T-helper 17 cell (primary cell): ENCODE measurements around the gene DYRK1A. TPM values are rescaled to one million over a fixed set of nuclear protein-coding genes. Genes with fewer than 3 reads are reported as not detected.
A peak's percentile ranks its signal among the peaks of the same experiment; 100 is the strongest.

ENCODE experiments used
- ATAC-seq: fragments of 150-1000 bp; cut with Tn5 transposase; 2 replicates; pipeline ENCODE4 v1.10.0; 2021; ENCODE audit warnings: mild to moderate bottlenecking, moderate library complexity
- DNase-seq, 3 donors: peaks; one replicate each; pipeline versions ENCODE4 v3.0.0 to v3.0.0-alpha.2; 2020 to 2021
- H3K9me3 ChIP-seq: one replicate; pipeline ENCODE4 v1.7.0; 2013; ENCODE audit warnings: low read length, mild to moderate bottlenecking; ENCODE audit not compliant: control insufficient read depth, poor library complexity, severe bottlenecking
- H3K27ac Mint-ChIP-seq: one replicate; pipeline ENCODE4 v1.8.0; 2022; ENCODE audit warnings: mild to moderate bottlenecking, moderate library complexity, mixed read lengths
- H3K27me3 Mint-ChIP-seq: one replicate; pipeline ENCODE4 v1.8.0; 2022; ENCODE audit warnings: mixed read lengths
- H3K36me3 Mint-ChIP-seq: one replicate; pipeline ENCODE4 v1.8.0; 2022; ENCODE audit warnings: low read depth, mixed read lengths
- H3K4me1 Mint-ChIP-seq: one replicate; pipeline ENCODE4 v1.8.0; 2022; ENCODE audit warnings: mild to moderate bottlenecking, mixed read lengths
- H3K4me3 Mint-ChIP-seq: one replicate; pipeline ENCODE4 v1.8.0; 2022; ENCODE audit warnings: mild to moderate bottlenecking, moderate library complexity, mixed read lengths
- total RNA-seq, 4 donors: library from RNA in 2 of 4; stranded (reverse) in 2 of 4; gene quantifications; one replicate each; pipeline ENCODE4 v1.2.3 and lab custom pipeline; 2022 to 2026

The DYRK1A gene
- total RNA-seq, 2 donors from 2014 or later: 123 to 149 TPM

DNA sequence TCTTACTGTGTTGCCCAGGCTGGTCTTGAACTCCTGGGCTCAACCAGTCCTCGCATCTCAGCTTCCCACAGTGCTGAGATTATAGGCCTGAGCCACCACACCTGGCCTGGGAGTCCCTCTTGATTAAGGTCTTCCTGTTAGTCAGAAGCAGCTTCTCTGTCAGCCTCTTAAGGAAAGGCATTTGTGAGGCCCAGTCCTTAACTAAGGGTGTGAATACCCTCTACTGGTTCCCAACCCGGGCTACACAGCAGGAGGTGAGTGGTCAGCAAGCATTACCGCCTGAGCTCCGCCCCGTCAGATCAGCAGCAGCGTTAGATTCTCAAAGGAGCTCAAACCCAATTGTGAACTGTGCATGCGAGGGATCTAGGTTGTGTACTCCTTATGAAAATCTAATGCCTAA is 117.2 kb downstream of the DYRK1A start:
- Mint-ChIP-seq H3K4me1 (peaks cover 6% of the 10 kb centered on the region), H3K27me3 (no peaks in the 10 kb centered on the region), H3K36me3 (no peaks in the 10 kb centered on the region), H3K27ac (peak overlapping the region; percentile 16), H3K4me3 (peak overlapping the region; percentile 5)
- no peaks in the 10 kb centered on the region for H3K9me3 ChIP-seq
- no peak for DNase-seq
- no peak for ATAC-seq

DNA sequence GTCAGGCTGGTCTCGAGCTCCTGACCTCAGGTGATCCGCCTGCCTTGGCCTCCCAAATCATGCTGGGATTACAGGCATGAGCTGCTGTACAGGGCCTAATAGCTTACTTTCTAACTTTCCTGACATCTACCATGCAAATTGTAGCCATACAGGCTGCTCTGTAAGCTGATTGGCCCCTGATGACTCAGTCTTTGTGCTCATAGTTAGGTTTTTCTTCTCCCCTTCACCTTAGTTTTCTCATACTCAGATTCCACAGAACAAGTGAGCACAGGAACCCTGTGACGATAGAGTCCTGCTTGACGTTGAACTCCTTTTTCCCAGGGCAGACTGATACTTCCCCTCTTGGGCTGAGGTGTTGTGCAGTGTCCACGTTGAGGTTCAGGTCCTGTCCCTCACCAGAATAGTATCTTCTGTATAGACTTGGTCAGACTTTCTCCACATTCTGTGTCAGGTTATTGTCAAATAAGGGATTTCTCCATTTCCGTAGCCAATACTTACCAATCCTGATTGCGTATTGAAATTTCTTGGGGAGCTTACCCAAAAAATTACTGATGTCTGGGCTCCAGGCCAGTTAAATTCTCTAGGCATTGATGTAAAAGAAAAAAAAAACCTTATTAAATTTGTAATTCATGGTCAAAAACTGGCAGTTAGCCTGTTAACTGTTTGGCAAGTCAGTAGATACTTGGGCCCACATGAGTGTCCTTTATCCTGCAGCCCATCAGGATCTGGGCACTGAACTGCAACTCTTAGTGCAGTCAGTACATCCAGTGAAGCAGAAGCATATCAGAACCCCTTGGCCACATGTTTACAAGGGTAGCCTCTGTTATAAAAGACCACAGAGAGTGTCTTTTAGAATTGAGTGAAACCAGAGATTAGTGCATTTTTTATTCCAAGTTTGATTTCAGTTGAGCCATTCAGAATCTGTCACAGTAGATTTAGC is 118.2 kb downstream of the DYRK1A start:
- H3K9me3 ChIP-seq: no peaks in the 10 kb centered on the region
- Mint-ChIP-seq H3K4me1 (peaks cover 6% of the 10 kb centered on the region), H3K36me3 (no peaks in the 10 kb centered on the region), H3K4me3 (peak overlapping the region; percentile 25), H3K27ac (peak overlapping the region; percentile 34), H3K27me3 (no peaks in the 10 kb centered on the region)
- ATAC-seq (no peak), DNase-seq (no peak)

DNA sequence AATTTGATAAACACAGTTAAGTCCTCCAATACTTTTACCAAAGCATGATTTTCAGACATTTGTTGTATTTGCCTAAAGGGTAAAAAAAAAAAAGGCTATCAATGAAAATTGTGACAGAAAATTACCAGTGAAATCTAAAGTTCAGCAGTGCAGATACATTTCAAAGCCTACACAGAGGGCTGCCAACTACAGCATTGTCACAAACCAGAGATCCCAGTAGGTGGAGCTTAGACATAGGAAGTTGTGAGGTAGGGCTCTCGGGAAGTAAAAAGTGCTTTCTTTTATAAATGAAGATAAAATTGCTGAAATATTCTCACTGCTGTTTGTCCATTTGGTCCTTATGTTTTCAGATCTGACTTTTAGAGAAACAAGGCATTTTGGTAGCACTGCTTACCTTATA is 123.0 kb downstream of the DYRK1A start:
- DNase-seq (no peak), ATAC-seq (no peak)
- Mint-ChIP-seq H3K27ac (no peak overlapping the region), H3K27me3 (no peaks in the 10 kb centered on the region), H3K36me3 (peaks cover 6% of the 10 kb centered on the region), H3K4me3 (no peak overlapping the region), H3K4me1 (peaks cover 12% of the 10 kb centered on the region)
- H3K9me3 ChIP-seq: no peaks in the 10 kb centered on the region

DNA sequence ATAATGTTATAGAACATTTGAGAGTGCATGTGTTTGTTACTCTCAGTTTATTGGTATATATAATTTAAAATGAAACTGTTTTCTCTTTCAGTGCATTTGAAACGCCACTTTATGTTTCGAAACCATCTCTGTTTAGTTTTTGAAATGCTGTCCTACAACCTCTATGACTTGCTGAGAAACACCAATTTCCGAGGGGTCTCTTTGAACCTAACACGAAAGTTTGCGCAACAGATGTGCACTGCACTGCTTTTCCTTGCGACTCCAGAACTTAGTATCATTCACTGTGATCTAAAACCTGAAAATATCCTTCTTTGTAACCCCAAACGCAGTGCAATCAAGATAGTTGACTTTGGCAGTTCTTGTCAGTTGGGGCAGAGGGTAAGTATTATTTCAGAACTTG is 123.5 kb downstream of the DYRK1A start:
- H3K36me3 Mint-ChIP-seq: peaks cover 6% of the 10 kb centered on the region
- no peak for DNase-seq
- ATAC-seq: no peak
- H3K27me3 Mint-ChIP-seq: no peaks in the 10 kb centered on the region
- peaks cover 9% of the 10 kb centered on the region for H3K4me1 Mint-ChIP-seq
- H3K4me3 Mint-ChIP-seq: no peak overlapping the region
- no peak overlapping the region for H3K27ac Mint-ChIP-seq
- H3K9me3 ChIP-seq: no peaks in the 10 kb centered on the region

DNA sequence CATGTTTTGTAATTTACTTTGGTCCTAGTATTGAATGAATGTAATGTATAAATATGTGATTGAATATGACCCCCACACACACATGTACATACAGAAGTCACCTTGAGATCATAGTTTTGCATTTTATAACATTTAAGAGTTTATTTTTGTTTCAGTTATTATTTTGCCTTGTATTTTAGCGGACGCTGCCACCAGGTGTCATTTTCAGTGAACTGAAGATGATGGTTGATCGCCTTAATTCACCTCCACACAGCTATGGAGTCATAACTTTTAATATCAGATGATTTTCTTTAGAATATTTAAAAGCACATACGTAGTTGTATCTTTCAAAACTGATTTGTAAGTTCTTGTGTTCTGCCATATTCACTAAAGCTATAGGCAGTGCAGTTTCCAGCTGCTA is 130.4 kb downstream of the DYRK1A start:
- Mint-ChIP-seq H3K4me3 (no peak overlapping the region), H3K27ac (no peak overlapping the region), H3K27me3 (no peaks in the 10 kb centered on the region), H3K4me1 (peaks cover 16% of the 10 kb centered on the region), H3K36me3 (peaks cover 14% of the 10 kb centered on the region)
- ATAC-seq (no peak), DNase-seq (no peak)
- no peaks in the 10 kb centered on the region for H3K9me3 ChIP-seq

DNA sequence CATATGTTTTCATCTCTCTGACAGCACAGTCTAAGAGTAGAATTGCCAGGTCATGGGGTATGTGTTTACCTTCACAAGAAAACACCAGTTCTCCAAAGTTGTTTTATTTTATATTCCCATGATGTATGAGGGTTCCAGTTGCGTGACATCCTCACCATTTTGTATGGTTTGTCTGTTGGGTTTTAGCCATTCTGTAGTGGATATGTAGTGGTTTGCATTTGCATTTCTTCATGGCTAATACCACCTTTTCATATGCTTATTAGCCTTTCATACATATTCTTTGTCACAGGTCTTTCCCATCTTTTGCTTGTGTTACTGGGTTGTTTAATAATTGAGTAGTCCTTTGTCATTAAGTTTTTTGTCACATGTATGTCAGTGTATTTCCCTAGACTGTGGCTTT is 132.1 kb downstream of the DYRK1A start:
- DNase-seq (no peak), ATAC-seq (no peak)
- Mint-ChIP-seq H3K27me3 (no peaks in the 10 kb centered on the region), H3K36me3 (peaks cover 15% of the 10 kb centered on the region), H3K4me3 (no peak overlapping the region), H3K27ac (peak overlapping the region; percentile 19), H3K4me1 (peaks cover 20% of the 10 kb centered on the region)
- H3K9me3 ChIP-seq: no peaks in the 10 kb centered on the region

DNA sequence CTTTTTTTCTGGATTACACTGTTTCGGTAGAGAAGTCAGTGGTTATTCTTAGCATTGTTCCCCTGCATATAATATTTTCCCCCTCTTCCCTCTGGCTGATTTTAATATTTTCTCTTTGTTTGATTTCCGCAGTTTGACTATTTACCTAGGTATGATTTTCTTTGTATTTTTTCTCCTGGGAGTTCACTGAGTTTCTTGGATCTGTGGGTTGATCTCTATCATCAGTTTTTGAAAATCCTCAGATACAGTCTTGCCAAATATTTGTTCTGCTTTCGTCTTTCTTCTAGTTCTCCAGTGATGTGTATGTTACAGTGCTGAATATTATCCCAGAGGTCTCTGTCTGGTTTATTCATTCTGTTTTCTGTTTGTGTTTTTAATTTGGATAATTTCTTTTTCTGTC is 136.4 kb downstream of the DYRK1A start:
- H3K36me3 Mint-ChIP-seq: peaks cover 12% of the 10 kb centered on the region
- no peaks in the 10 kb centered on the region for H3K9me3 ChIP-seq
- DNase-seq: no peak
- peak overlapping the region; percentile 65 for H3K27ac Mint-ChIP-seq
- H3K27me3 Mint-ChIP-seq: no peaks in the 10 kb centered on the region
- H3K4me3 Mint-ChIP-seq: no peak overlapping the region
- ATAC-seq: no peak
- peaks cover 11% of the 10 kb centered on the region for H3K4me1 Mint-ChIP-seq

DNA sequence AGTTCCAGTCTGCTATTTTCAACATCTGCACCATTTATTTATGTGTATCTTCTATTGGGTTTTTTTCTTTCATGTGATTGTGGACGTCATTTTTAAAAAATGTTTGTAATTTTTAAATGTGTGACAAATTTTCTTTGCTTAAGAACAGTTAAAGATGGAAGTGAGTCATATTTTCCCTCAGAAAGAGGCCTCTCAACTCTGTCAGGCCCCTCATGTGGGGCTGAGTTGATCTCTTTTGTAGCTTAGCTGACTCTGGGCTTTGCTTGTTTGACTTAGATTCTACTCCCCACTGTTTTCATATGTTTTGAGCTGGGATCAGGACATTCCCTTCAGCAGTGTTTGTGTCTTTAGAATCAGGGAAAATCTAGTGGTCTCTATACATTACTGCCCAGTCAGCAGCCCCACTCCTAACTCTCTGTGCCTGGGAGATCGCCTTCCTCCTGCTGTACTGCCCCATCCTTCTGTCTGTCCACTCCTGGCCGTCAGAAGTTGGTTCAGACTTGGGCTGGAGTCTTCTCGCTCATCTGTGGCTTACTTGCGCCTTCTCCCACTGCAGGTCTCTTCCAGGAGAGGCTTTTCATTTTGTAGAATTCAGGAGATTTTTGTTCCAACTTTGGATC is 137.4 kb downstream of the DYRK1A start:
- ATAC-seq (no peak), DNase-seq (no peak)
- Mint-ChIP-seq H3K36me3 (peaks cover 12% of the 10 kb centered on the region), H3K27me3 (no peaks in the 10 kb centered on the region), H3K4me3 (no peak overlapping the region), H3K4me1 (peaks cover 11% of the 10 kb centered on the region), H3K27ac (peak overlapping the region; percentile 65)
- H3K9me3 ChIP-seq: no peaks in the 10 kb centered on the region

DNA sequence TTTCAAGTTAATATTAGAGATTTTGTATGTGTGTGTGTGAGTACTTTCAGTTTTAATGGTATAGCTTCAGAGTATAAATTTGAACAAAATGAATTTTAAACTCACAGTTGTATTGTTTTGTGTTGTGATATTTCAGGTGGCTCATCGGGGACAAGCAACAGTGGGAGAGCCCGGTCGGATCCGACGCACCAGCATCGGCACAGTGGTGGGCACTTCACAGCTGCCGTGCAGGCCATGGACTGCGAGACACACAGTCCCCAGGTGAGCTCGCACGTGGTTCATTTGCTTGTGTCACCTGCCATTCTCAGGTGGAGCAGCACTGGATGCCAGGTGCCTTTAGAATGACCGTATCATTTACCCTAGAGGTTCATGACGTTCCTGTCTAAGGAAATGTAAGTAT is 139.4 kb downstream of the DYRK1A start:
- Mint-ChIP-seq H3K4me1 (peaks cover 13% of the 10 kb centered on the region), H3K36me3 (peaks cover 17% of the 10 kb centered on the region), H3K27me3 (no peaks in the 10 kb centered on the region), H3K27ac (no peak overlapping the region), H3K4me3 (no peak overlapping the region)
- ATAC-seq (no peak), DNase-seq (no peak)
- H3K9me3 ChIP-seq: no peaks in the 10 kb centered on the region

DNA sequence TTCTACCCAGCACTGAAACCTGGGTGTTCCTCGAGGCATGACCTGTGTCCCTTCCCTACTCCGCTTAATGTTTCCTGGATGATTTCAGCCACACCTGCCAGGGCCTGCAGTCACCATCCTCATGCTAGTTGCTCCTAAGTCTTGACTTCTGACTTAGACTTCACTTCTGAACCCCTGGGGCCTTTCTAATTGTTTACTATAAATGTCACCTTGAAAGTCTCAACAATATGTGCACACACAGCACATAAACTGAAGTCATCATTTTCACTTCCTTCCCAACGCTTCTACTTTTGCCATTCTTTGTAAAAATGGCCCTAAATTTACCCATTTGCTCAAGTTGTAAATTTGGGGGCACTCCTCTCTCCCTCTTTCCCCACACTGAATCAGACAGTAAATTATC is 141.1 kb downstream of the DYRK1A start:
- H3K9me3 ChIP-seq: no peaks in the 10 kb centered on the region
- Mint-ChIP-seq H3K36me3 (peaks cover 19% of the 10 kb centered on the region), H3K4me1 (peaks cover 19% of the 10 kb centered on the region), H3K27ac (no peak overlapping the region), H3K4me3 (no peak overlapping the region), H3K27me3 (no peaks in the 10 kb centered on the region)
- DNase-seq: no peak
- ATAC-seq: no peak

DNA sequence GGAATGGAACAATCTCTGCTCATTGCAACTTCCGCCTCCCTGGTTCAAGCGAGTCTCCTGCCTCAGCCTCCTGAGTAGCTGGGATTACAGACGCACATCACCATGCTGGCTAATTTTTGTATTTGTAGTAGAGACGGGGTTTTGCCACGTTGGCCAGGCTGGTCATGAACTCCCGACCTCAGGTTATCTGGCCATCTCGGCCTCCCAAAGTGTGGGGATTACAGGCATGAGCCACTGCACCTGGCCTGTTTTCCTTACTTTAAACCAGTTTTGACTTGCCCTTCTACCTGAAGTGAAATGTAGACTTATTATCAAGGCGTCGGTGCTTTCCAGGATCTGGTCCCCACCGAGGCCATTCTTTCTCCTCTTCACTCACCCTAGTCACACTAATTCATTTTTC is 141.8 kb downstream of the DYRK1A start:
- ATAC-seq: no peak
- Mint-ChIP-seq H3K36me3 (peaks cover 16% of the 10 kb centered on the region), H3K27ac (no peak overlapping the region), H3K27me3 (no peaks in the 10 kb centered on the region), H3K4me1 (peaks cover 15% of the 10 kb centered on the region), H3K4me3 (no peak overlapping the region)
- H3K9me3 ChIP-seq: no peaks in the 10 kb centered on the region
- DNase-seq: no peak

DNA sequence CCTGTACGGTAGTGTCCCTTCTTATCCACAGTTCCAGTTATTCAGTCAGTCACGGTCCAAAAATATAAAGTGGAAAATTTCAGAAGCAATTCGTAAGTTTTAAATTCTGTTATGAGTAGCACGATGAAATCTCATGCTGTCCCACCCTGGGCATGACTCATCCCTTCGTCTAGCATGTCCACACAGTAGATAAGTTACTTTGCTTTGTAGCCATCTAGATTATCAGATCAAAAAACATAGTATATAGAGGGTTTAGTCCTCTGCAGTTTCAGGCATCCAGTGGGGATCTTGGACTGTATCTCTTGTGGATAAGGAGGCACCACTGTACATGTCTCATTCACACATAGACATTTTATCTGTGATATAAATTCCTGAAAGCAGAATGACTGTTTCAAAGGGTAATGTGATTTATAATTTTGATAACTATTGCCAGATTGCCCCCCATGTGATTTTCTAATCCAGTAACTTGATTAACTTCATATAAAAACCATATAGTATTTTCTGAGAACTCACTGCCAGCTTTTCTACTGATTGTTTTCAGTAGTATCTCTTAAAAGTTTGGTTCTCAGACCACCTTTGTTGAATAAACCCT is 143.3 kb downstream of the DYRK1A start:
- peaks cover 12% of the 10 kb centered on the region for H3K4me1 Mint-ChIP-seq
- no peaks in the 10 kb centered on the region for H3K9me3 ChIP-seq
- no peaks in the 10 kb centered on the region for H3K27me3 Mint-ChIP-seq
- DNase-seq: no peak
- no peak for ATAC-seq
- peak overlapping the region; percentile 4 for H3K27ac Mint-ChIP-seq
- peaks cover 14% of the 10 kb centered on the region for H3K36me3 Mint-ChIP-seq
- no peak overlapping the region for H3K4me3 Mint-ChIP-seq

DNA sequence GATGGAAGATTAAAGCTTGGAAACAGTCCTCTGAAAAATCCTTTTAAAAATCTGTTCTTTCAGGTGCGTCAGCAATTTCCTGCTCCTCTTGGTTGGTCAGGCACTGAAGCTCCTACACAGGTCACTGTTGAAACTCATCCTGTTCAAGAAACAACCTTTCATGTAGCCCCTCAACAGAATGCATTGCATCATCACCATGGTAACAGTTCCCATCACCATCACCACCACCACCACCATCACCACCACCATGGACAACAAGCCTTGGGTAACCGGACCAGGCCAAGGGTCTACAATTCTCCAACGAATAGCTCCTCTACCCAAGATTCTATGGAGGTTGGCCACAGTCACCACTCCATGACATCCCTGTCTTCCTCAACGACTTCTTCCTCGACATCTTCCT is 145.3 kb downstream of the DYRK1A start:
- H3K27me3 Mint-ChIP-seq: no peaks in the 10 kb centered on the region
- DNase-seq (no peak), ATAC-seq (no peak)
- H3K4me3 Mint-ChIP-seq: no peak overlapping the region
- H3K27ac Mint-ChIP-seq: peak overlapping the region; percentile 1
- no peaks in the 10 kb centered on the region for H3K9me3 ChIP-seq
- peaks cover 12% of the 10 kb centered on the region for H3K4me1 Mint-ChIP-seq
- peaks cover 14% of the 10 kb centered on the region for H3K36me3 Mint-ChIP-seq
